Activated naive CD4-positive, alpha-beta T cell treated with anti-CD3 and anti-CD28 coated beads, Interleukin-2, amount 50 U/mL, for 24 hours (primary cell): ENCODE measurements around the gene MORN4.
"Not testable (repeated sequence)": the region's sequence is repeated elsewhere in the genome, so short reads cannot be mapped to it uniquely, and the experiment has no call there.

Experiments
- H3K27ac Mint-ChIP-seq: one replicate; pipeline ENCODE4 v1.8.0; 2021; ENCODE audit warnings: mild to moderate bottlenecking, mixed read lengths
- H3K27me3 Mint-ChIP-seq: one replicate; pipeline ENCODE4 v1.8.0; 2021; ENCODE audit warnings: mixed read lengths
- H3K36me3 Mint-ChIP-seq: one replicate; pipeline ENCODE4 v1.8.0; 2021; ENCODE audit warnings: mixed read lengths
- H3K4me1 Mint-ChIP-seq: one replicate; pipeline ENCODE4 v1.8.0; 2021; ENCODE audit warnings: mixed read lengths
- H3K4me3 Mint-ChIP-seq: one replicate; pipeline ENCODE4 v1.8.0; 2021; ENCODE audit warnings: mild to moderate bottlenecking, mixed read lengths
- H3K9me3 Mint-ChIP-seq: one replicate; pipeline ENCODE4 v1.8.0; 2021; ENCODE audit warnings: mixed read lengths

Gene MORN4

DNA sequence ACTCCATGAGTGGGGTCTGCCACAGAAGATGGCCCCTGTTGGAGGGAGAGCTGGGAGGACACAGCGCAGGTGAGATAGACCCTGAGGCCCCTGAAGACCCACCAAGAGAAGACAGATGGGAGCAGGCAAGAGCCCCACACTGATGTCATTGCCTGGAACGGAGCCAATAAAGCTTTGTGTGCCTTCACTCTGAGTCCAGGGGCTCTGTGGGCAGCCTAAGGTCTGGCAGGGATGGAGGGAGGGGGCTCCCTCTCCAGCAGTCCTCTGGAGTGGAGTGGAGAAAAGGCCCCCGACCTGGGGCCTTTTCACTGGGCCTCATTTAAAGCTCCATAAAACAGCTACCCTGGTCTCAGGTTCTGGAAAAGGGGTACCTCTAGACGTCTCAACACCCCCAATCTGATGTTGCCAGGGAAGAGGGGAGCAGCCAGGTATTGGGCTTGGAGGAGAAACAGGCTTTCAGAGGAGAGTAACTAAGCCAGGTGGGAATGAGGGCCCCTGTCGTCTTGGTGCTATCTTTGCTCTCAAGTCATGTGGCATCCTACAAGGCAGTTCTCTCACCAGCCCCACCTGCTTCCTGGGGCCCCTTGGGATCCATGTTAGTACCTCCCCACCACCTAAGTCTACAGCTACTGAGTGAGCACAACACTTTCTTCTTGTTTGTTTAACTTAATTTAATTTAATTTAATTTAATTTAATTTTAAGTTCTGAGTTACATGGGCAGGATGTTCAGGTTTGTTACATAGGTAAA lies 42.4 kb downstream of the MORN4 start:
- Mint-ChIP-seq H3K27ac (no peak overlapping the region), H3K27me3 (no peaks in the 10 kb centered on the region), H3K4me3 (no peak overlapping the region), H3K36me3 (no peaks in the 10 kb centered on the region), H3K9me3 (no peaks in the 10 kb centered on the region), H3K4me1 (no peaks in the 10 kb centered on the region)

- Mint-ChIP-seq H3K36me3 (no peaks in the 10 kb centered on the region), H3K4me3 (no peak overlapping the region), H3K4me1 (no peaks in the 10 kb centered on the region), H3K27ac (no peak overlapping the region), H3K9me3 (no peaks in the 10 kb centered on the region), H3K27me3 (no peaks in the 10 kb centered on the region)
Observed at GRCh38 chr10:97590082-97590747, 43.1 kb downstream of the MORN4 start.

GRCh38 chr10:97589479-97589878 lies 43.8 kb downstream of the MORN4 start, which contains the start of gene C10orf62:
TSS of gene C10orf62 (plus strand) at chr10:97589721. CDS start at chr10:97589898, 177 bp downstream.
- Mint-ChIP-seq H3K36me3 (no peaks in the 10 kb centered on the region), H3K27me3 (no peaks in the 10 kb centered on the region), H3K27ac (no peak within 1 kb of the TSS), H3K9me3 (no peaks in the 10 kb centered on the region), H3K4me3 (no peak within 1 kb of the TSS), H3K4me1 (no peaks in the 10 kb centered on the region)

DNA sequence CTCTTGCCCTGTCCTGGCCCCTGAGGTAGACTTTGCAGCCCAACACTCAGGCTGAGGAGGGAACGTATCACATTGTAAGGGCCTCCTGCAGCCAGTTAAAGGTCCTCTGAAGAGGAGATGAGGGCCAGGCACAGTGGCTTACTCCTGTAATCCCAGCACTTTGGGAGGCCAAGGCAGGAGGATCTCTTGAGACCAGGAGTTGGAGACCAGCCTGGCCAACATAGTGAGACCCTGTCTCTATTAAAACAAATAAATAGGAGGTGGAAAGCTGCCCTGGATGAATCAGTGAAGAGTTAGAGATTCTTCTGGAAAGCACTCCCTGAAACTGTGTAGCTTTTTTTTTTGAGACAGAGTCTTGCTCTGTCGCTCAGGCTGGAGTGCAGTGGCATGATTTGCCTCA lies 46.1 kb downstream of the MORN4 start:
- H3K27ac Mint-ChIP-seq: no peak overlapping the region
- H3K4me3 Mint-ChIP-seq: no peak overlapping the region
- H3K4me1 Mint-ChIP-seq: no peaks in the 10 kb centered on the region
- H3K9me3 Mint-ChIP-seq: no peaks in the 10 kb centered on the region
- no peaks in the 10 kb centered on the region for H3K27me3 Mint-ChIP-seq
- no peaks in the 10 kb centered on the region for H3K36me3 Mint-ChIP-seq

DNA sequence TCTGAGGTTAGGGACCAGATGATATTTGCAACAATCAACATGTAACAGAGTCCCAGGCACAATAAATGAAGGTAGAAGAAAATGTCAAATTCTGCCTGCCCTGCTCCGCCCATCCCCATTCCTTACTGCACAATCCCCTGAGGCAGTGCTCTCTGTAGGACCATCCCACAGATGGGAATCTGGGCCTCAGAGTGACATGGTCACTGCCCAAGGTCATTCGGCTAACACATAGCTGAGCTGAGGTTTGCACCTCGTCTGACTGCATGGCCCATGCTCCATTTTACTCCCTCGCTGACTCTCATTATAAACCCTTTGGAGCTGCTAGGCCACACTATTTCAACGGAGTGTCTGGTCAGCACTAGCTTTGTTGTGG lies 47.9 kb downstream of the MORN4 start:
- Mint-ChIP-seq H3K4me3 (no peak overlapping the region), H3K9me3 (no peaks in the 10 kb centered on the region), H3K27me3 (no peaks in the 10 kb centered on the region)

DNA sequence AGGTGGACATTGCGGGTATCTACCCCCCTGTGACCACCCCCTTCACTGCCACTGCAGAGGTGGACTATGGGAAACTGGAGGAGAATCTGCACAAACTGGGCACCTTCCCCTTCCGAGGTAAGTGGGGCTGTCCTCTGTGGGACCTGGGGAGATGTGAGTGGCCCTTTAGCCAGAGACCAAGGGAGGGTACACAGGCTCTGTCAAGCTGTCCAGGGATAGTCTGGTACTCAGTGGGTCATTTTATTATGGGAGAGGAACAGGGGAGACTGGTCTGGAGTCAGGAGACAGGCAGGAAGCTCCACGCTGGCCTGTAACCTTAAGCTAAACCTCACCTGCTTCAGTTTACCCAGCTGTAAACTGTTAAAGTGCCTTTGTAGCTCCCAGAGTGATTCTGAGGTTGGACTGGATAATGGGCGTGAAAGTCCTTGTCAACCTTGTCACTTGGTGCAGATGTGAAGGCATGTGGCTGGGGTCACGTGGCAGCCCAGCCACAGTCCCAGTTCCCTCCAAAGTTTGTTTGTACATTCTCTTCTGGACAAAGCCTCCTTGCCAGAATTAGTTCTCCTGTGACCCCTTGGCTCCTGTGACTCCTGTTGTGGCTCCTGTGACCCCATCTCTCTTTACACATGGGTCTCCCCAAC lies 48.4 kb downstream of the MORN4 start:
- Mint-ChIP-seq H3K27ac (no peak overlapping the region), H3K4me1 (no peaks in the 10 kb centered on the region), H3K4me3 (no peak overlapping the region), H3K9me3 (no peaks in the 10 kb centered on the region), H3K36me3 (no peaks in the 10 kb centered on the region), H3K27me3 (no peaks in the 10 kb centered on the region)

More for the DNA sequence above, 47.9 kb downstream of the MORN4 start:
- H3K4me1 Mint-ChIP-seq: no peaks in the 10 kb centered on the region
- H3K27ac Mint-ChIP-seq: no peak overlapping the region
- no peaks in the 10 kb centered on the region for H3K36me3 Mint-ChIP-seq

DNA sequence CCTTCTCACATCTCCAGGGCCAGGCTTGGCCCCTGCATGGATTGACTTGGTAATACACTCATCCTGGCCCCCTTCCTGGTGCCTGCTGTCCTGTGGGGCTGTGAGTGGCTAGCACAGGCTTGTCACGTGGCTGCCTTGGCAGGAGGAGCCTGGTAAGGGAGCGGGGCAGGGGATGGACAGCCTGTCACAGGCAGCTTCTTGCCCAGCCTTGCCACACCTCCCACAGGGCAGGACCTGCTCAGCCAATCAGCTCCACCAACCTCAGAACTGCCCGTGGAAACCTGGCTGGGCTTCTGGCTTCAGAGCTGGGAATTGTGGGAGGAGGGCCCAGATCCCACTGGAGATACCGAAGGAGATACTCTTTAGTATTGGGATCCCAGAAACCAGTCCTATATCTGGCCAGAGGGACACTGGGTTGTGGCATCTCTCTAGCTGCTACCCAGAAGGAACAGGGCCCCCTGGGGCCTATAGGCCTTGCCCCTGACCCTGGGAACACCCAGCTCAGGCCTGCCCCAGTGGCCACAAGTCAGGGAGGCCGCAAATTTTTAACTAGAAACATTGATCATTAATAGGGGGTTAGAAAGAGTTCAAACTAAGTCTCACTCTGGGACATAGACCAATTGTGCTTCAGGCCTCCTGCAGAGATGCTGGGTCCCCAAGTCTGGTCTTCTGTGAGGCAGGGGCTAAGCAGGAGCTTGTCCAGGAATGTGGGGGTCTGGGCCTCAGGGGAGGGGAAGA lies 49.1 kb downstream of the MORN4 start, which contains the start of gene HOGA1:
Gene HOGA1, plus strand, starts transcription at position 330 of the 738 bp plus-strand sequence. Its CDS starts 315 bp downstream, at position 645.
- H3K36me3 Mint-ChIP-seq: no peaks in the 10 kb centered on the region
- no peaks in the 10 kb centered on the region for H3K9me3 Mint-ChIP-seq
- no peaks in the 10 kb centered on the region for H3K4me1 Mint-ChIP-seq
- no peaks in the 10 kb centered on the region for H3K27me3 Mint-ChIP-seq
- H3K27ac Mint-ChIP-seq: no peak within 1 kb of the TSS
- no peak within 1 kb of the TSS for H3K4me3 Mint-ChIP-seq

DNA sequence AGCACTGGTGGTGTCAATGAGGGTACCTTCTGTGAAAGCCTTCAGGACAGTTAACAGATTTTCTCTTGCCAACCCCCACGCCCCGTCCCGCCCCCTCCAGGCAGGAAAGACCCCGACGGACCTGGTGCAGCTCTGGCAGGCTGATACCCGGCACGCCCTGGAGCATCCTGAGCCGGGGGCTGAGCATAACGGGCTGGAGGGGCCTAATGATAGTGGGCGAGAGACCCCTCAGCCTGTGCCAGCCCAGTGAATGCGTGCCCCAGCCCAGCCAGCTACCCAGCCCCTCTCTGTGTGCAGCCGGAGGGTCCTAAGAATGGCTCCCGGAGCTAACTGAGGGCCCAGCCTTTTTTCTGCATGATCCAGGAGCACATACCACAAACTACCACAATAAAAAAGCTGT lies 49.8 kb downstream of the MORN4 start:
- H3K4me3 Mint-ChIP-seq: no peak overlapping the region
- H3K4me1 Mint-ChIP-seq: no peaks in the 10 kb centered on the region
- H3K27me3 Mint-ChIP-seq: no peaks in the 10 kb centered on the region
- H3K36me3 Mint-ChIP-seq: no peaks in the 10 kb centered on the region
- H3K27ac Mint-ChIP-seq: no peak overlapping the region
- H3K9me3 Mint-ChIP-seq: no peaks in the 10 kb centered on the region

GRCh38 chr10:97582169-97582568 lies 51.1 kb downstream of the MORN4 start:
- H3K27me3 Mint-ChIP-seq: no peaks in the 10 kb centered on the region
- no peaks in the 10 kb centered on the region for H3K36me3 Mint-ChIP-seq
- no peak overlapping the region for H3K27ac Mint-ChIP-seq
- H3K9me3 Mint-ChIP-seq: no peaks in the 10 kb centered on the region
- no peaks in the 10 kb centered on the region for H3K4me1 Mint-ChIP-seq
- no peak overlapping the region for H3K4me3 Mint-ChIP-seq

DNA sequence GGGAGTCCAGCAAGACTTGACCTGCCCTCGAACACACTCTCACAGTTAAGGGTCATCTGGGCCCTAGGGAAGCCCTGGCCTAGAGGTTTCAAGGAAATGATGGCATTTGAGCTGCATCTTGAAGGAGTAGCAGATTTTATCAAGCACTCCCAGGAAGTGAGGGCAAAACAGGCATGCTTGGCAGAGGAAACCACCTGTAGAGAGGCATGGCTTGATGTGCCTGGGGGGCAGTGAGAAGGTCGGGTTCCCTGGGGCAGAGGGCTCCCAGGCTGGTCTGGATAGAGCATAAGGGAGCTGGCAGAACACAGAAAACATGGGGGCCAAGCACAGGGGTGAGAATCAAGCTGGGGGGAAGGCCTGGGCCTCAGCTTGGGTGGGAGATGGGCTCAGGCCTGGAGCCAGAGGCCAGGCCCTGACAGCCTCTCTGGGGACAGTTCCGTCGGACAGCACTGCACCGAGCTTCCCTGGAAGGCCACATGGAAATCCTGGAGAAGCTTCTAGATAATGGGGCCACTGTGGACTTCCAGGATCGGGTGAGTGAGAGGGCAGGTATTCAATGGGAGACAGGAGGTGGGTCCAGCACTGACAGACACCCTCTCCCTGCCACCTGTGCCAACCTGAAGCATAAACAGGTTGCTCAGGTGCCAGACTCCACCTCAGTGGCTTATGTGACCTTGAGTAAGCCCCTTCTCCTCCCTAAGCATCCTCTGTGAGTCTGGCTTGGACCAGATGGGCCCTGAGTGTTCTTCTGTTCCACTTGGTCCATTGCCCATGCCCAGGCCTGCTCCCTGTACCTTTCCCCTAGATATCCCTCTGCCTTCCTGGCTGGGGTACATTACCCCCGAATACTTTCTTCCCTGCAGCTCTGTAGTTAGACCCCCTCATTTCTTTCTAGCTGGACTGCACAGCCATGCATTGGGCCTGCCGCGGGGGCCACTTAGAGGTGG lies 52.6 kb downstream of the MORN4 start:
- H3K9me3 Mint-ChIP-seq: no peaks in the 10 kb centered on the region
- H3K4me1 Mint-ChIP-seq: no peaks in the 10 kb centered on the region
- no peak overlapping the region for H3K27ac Mint-ChIP-seq
- H3K36me3 Mint-ChIP-seq: no peaks in the 10 kb centered on the region
- H3K4me3 Mint-ChIP-seq: no peak overlapping the region
- H3K27me3 Mint-ChIP-seq: no peaks in the 10 kb centered on the region

DNA sequence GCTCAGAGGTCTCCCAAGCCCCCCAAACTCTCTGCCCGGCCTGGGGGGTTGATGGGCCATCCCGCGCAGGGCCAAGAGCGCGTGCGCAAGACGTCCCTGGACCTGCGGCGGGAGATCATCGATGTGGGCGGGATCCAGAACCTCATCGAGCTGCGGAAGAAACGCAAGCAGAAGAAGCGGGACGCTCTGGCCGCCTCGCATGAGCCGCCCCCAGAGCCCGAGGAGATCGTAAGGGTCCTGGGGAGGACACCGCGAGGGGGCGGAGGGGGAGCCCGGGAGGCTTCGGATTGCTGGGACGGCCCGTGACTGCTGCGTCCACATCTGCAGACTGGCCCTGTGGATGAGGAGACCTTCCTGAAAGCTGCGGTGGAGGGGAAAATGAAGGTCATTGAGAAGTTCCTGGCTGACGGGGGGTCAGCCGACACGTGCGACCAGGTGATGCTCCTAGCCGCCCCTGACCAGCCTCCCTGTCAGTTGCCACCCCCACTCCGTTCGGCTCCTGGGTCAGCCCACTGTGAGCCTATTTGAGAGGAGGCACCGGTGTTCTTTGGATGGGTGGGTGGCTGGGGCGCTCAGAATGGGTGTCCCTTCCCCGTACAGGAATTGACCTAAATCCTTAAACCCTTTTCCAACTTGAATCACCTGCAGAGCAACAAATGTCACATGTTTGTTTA lies 55.0 kb downstream of the MORN4 start:
- H3K4me3 Mint-ChIP-seq: no peak overlapping the region
- H3K36me3 Mint-ChIP-seq: no peaks in the 10 kb centered on the region
- no peak overlapping the region for H3K27ac Mint-ChIP-seq
- H3K9me3 Mint-ChIP-seq: no peaks in the 10 kb centered on the region
- no peaks in the 10 kb centered on the region for H3K4me1 Mint-ChIP-seq
- no peaks in the 10 kb centered on the region for H3K27me3 Mint-ChIP-seq

DNA sequence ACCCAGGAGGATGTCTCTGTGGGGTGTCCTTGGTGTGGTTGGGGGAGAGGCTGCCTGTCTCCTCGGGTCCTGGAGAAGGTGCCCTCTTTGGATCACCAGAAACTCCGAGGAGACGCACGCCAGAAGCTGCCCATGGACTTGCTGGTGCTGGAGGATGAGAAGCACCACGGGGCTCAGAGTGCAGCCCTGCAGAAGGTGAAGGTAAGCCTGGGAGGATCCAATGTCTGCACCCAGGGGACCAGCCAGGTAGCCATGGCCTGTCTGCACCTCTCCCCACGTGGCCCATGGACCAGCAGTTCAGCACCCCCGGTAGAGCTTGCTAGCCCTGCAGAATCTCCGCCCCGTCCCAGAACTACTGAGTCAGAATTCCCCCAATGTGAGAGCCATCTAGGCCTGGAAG lies 55.6 kb downstream of the MORN4 start:
- H3K9me3 Mint-ChIP-seq: no peaks in the 10 kb centered on the region
- H3K27me3 Mint-ChIP-seq: no peaks in the 10 kb centered on the region
- H3K36me3 Mint-ChIP-seq: no peaks in the 10 kb centered on the region
- H3K4me3 Mint-ChIP-seq: no peak overlapping the region
- H3K4me1 Mint-ChIP-seq: no peaks in the 10 kb centered on the region
- no peak overlapping the region for H3K27ac Mint-ChIP-seq

DNA sequence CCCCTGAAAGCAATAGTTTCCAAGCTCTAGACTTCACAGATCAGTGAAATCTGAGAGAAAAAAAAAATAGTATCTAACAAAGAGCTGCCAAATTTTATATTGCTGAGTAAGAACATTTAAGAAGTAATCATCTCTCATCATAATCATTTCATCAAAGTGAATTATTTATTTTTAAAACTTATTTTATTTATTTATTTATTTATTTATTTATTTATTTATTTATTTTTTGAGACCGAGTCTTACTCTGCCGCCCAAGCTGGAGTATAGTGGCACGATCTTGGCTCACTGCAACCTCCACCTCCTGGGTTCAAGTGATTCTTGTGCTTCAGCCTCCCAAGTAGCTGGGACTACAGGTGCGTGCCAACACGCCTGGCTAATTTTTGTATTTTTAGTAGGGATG lies 56.8 kb downstream of the MORN4 start:
- H3K4me3 Mint-ChIP-seq, H3K27me3 Mint-ChIP-seq, H3K4me1 Mint-ChIP-seq, H3K9me3 Mint-ChIP-seq, H3K27ac Mint-ChIP-seq, H3K36me3 Mint-ChIP-seq: not testable (repeated sequence)

GRCh38 chr10:97575127-97575668 lies 58.1 kb downstream of the MORN4 start:
- Mint-ChIP-seq H3K36me3 (no peaks in the 10 kb centered on the region), H3K4me3 (no peak overlapping the region), H3K9me3 (no peaks in the 10 kb centered on the region), H3K27ac (no peak overlapping the region), H3K4me1 (no peaks in the 10 kb centered on the region), H3K27me3 (no peaks in the 10 kb centered on the region)
